ENCODE measurements around the gene ERLEC1.
A peak's percentile ranks its signal among the peaks of the same experiment; 100 is the strongest.
"Not testable (repeated sequence)": the region's sequence is repeated elsewhere in the genome, so short reads cannot be mapped to it uniquely, and the experiment has no call there.

The ERLEC1 gene, protein sequence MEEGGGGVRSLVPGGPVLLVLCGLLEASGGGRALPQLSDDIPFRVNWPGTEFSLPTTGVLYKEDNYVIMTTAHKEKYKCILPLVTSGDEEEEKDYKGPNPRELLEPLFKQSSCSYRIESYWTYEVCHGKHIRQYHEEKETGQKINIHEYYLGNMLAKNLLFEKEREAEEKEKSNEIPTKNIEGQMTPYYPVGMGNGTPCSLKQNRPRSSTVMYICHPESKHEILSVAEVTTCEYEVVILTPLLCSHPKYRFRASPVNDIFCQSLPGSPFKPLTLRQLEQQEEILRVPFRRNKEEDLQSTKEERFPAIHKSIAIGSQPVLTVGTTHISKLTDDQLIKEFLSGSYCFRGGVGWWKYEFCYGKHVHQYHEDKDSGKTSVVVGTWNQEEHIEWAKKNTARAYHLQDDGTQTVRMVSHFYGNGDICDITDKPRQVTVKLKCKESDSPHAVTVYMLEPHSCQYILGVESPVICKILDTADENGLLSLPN

DNA sequence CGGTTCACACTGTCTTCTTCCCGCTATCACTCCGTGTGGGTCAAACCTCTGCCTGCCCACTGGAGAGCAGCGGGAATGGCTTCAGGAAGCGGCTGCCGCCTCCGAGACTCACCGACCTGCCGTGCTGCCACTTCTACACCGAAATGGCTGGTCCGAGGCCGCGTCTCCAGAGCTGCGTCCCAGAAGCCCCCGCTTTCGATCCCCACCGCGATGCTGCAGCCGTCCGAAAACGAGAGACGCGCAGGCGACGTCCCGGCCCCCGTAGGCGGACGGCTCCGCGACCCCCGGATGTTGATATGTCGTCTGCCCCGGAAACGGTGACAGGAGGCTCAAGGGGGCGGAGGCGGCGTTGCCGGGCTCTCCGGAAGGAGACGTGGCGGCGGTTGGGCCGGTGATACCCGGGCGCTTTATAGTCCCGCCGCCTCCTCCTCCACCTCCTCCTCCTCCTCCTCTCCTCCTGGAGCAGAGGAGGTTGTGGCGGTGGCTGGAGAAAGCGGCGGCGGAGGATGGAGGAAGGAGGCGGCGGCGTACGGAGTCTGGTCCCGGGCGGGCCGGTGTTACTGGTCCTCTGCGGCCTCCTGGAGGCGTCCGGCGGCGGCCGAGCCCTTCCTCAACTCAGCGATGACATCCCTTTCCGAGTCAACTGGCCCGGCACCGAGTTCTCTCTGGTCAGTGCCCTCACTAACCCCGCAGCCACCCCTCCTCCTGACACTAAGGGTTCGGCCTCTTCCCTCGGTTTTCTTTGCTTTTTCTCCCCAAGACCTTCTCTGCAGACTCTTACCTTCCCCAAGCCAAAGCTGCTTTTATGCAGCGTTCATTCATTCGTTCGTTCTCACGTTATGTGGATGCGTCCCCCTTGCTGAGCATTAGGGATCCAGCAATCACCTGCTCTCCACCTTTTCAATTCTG lies at the start of gene ERLEC1, which contains the start of gene ASB3:
Gene ERLEC1 (plus strand): TSS at position 340 of the 909 bp plus-strand sequence. CDS start 167 bp downstream, at position 507.
Gene ASB3 (minus strand): TSS at position 249 of the 909 bp plus-strand sequence. CDS start 21,381 bp downstream, outside the sequence.
- no peak for TF ChIP-seq JUND (IDR thresholded peaks at IDR 0.05; ENCODE audit: low read depth)
- DNase-seq (ENCODE audit: low read depth in 1 of 2, low spot score in 1 of 2) = peak; percentile 49 to 73
- in situ Hi-C loops (cut with HindIII; ENCODE audit: low pct_unique_long_range_greater_than_20kb, low sequenced_read_pairs) = no loop called here

DNA sequence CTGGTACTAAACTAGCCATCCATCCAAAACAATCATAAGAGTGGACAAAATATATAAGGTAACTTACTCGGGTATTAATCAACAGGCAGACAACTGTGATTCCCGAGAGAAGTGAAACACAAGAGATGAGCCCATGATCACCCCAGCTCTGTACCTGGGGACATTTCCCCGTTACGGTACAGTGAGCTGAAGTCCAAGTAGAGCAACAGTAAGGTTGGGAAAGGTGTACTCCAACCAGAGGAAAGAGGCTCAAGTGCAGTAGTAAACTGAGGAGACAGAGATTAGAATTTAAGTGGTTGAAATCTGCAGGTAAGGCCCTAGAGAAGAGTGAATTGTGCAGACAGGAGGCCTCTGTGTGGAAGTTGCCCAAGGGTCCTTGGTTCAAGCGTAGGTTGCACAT lies 49.8 kb upstream of the ERLEC1 start:
- DNase-seq (ENCODE audit: low read depth in 1 of 2, low spot score in 1 of 2) = no peak
- in situ Hi-C loops (cut with HindIII; ENCODE audit: low pct_unique_long_range_greater_than_20kb, low sequenced_read_pairs) = no loop called here
- TF ChIP-seq JUND (IDR thresholded peaks at IDR 0.05; ENCODE audit: low read depth) = no peak

DNA sequence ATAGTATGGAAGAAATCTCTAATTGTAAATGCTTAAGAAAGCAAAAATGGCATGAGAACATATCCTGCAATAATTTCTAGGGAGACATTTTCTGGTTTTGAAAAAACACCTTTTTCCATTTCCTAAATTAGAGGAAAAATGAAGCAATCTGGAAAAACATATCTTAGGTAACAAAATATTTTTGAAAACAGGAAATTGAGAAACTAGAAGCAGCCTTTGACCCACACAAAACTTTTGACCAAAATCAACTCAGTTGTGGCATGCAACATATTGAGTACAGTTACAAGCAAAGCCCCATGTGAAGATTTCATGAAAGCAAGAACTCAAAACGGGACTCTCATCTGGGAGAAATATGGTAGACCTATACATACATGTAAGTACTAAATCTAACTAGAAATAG lies 47.8 kb upstream of the ERLEC1 start:
- DNase-seq (ENCODE audit: low read depth in 1 of 2, low spot score in 1 of 2) = no peak
- no peak for TF ChIP-seq JUND (IDR thresholded peaks at IDR 0.05; ENCODE audit: low read depth)
- in situ Hi-C loops (cut with HindIII; ENCODE audit: low pct_unique_long_range_greater_than_20kb, low sequenced_read_pairs) = no loop called here

DNA sequence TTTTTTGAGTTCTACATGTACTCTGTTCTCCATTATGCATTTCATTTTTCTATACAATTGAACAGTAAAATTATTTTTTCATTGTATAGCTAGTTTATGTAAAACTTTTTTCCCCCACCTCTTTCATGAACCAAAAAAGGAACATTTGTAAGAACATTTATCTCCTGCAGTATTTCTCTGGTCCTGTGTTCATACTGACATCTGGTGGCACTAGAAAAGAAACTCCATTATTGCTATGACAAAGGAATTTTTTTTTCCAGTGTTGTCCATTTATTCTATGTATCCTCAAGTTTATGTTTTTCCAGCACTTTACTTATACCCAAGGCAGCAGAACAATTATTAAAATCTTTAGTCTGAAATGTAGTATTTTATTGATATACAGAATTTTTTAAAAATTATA lies 46.7 kb upstream of the ERLEC1 start:
- TF ChIP-seq JUND (IDR thresholded peaks at IDR 0.05; ENCODE audit: low read depth) = no peak
- in situ Hi-C loops (cut with HindIII; ENCODE audit: low pct_unique_long_range_greater_than_20kb, low sequenced_read_pairs) = no loop called here

DNA sequence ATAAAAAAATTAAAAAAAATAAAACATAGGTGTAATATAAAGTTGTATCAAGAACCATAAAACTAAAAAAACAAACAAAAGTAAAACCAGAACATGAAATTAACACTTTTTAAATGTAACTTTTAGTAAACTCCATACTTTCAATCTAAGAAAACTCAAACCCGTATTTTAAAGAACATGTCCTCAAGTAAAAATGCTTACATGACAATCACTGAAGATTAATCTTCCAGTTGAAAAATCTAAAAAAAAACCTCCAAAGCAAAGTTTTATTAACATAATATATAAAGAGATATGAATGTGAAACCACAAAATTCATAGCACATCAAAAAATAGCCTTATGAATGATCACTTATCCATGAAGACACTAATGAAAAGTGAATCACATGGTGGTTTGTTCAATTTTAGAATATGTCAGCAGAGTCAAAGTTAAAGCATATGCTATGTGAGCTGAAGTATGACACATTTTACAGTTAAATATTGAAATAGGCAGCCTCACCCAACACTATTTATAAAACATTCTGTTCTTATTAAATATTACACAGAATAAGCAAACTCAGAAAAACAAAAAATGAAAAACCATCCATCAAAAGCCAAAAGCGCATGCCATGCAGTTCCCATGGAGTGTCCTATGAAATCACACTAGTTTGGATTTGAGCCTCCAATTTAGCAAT lies 42.3 kb upstream of the ERLEC1 start:
- DNase-seq (ENCODE audit: low read depth in 1 of 2, low spot score in 1 of 2) = no peak
- TF ChIP-seq JUND (IDR thresholded peaks at IDR 0.05; ENCODE audit: low read depth) = no peak
- in situ Hi-C loops (cut with HindIII; ENCODE audit: low pct_unique_long_range_greater_than_20kb, low sequenced_read_pairs) = no loop called here

More for the DNA sequence above, 46.7 kb upstream of the ERLEC1 start:
- DNase-seq (ENCODE audit: low read depth in 1 of 2, low spot score in 1 of 2) = peak; percentile 3 to 48

DNA sequence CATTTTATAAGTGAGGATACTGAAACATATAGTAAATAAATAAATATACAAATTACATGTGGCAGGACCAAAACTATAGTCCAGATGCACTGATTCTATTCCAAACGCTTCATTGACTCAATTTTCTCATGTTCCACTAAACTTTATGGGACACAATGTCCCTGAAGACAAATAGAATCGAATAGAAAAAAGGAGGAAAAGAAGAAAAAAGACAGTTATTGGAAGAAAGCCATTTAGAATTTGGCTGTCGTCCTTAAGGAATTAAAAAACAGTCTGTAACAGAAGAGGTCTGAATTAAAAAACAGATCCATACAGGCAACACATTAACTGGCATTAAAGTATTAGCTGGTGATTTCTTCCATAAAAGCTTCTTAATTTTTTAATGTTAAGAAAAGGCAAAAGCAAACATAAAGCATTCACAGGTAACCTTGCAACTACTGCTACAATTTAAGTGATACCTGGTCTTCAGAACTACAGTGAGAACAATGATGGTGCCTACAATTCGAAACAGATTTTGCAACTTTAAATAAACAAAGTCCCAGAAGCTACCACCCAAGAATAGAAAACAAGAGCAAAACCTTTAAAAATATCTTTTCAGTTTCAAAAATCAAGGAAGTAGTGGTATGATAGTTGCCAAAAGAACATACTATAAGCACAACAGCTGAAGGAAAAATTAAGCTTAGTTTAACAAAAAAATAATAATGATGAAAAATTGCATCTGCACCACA lies 36.6 kb upstream of the ERLEC1 start:
- no peak for TF ChIP-seq JUND (IDR thresholded peaks at IDR 0.05; ENCODE audit: low read depth)
- DNase-seq (ENCODE audit: low read depth in 1 of 2, low spot score in 1 of 2) = no peak
- in situ Hi-C loops (cut with HindIII; ENCODE audit: low pct_unique_long_range_greater_than_20kb, low sequenced_read_pairs) = no loop called here

DNA sequence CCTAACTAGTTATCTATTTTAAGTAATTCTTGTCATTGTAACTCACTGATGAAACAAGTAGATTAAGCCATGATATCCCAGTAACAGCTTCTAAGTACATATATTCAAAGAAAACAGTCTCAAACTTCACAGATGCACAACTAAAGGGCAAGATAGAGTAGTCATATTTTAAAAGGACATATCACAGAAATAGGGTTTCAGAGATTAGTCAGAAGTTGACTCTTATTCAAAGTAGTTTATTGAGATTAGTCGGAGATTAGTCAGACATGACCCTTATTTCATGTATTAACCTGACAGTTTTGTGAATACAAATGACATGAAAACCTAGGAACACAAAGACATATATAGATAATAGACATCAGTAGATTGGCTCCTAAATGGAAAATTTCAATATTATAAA lies 35.1 kb upstream of the ERLEC1 start:
- TF ChIP-seq JUND (IDR thresholded peaks at IDR 0.05; ENCODE audit: low read depth) = no peak
- DNase-seq (ENCODE audit: low read depth in 1 of 2, low spot score in 1 of 2) = no peak
- in situ Hi-C loops (cut with HindIII; ENCODE audit: low pct_unique_long_range_greater_than_20kb, low sequenced_read_pairs) = no loop called here

DNA sequence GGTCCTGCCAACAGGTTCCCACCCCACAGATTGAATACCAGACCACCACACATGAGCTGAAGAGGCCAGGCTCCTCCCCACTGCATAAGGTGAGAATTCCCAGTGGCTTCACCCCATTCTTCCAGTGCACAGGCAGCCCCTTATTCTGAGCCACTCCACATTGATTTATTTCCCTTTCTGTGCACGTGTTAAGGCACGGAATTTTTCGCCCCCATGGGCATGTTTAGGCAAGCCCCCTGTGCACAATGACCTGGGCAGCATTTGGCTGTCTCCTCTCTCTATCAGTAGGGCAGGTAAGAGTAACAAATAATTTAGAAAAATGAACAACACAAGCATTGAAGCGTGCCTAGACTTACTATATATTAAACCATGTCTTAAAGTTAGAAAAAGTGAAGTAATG lies 34.5 kb upstream of the ERLEC1 start:
- in situ Hi-C loops (cut with HindIII; ENCODE audit: low pct_unique_long_range_greater_than_20kb, low sequenced_read_pairs) = no loop called here
- no peak for DNase-seq (ENCODE audit: low read depth in 1 of 2, low spot score in 1 of 2)
- no peak for TF ChIP-seq JUND (IDR thresholded peaks at IDR 0.05; ENCODE audit: low read depth)

DNA sequence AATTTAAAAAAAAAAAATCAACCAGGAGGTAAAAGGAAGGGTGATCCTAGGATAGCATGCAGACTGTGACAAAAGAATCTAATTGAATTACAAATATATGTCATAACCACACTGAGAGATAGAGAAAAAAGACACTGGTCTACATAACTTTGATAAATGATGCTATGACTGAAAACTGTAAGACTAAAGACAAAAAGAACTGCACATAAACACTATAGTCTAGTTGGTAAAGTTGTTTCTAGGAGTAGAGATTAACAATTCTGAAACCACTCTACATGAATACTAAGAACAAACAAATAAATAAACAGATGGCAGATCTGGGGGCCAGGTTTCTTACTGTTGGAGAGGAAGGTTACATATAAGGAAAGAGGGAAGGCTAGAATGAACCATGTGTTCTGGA lies 33.8 kb upstream of the ERLEC1 start:
- in situ Hi-C loops (cut with HindIII; ENCODE audit: low pct_unique_long_range_greater_than_20kb, low sequenced_read_pairs) = no loop called here
- TF ChIP-seq JUND (IDR thresholded peaks at IDR 0.05; ENCODE audit: low read depth) = no peak
- no peak for DNase-seq (ENCODE audit: low read depth in 1 of 2, low spot score in 1 of 2)

DNA sequence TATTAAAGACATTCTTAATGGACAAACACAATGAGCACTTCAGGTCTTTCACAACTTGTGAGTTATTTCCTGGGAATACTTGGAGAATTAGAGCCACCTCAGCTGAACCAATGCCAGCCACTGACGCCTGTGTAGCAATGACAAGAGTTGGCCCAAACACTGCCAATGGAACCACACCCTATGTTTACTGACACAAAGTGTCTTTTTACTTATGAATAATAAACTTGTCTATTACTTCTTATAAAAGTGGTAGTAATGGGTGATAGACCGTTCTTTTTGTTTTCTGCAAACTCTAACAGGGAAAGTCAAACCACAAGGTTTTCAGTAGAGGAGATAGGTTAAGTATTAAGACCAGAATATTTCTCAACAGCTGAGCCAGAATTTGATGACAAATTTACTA lies 31.7 kb upstream of the ERLEC1 start:
- TF ChIP-seq JUND (IDR thresholded peaks at IDR 0.05; ENCODE audit: low read depth) = no peak
- in situ Hi-C loops (cut with HindIII; ENCODE audit: low pct_unique_long_range_greater_than_20kb, low sequenced_read_pairs) = no loop called here
- no peak for DNase-seq (ENCODE audit: low read depth in 1 of 2, low spot score in 1 of 2)

DNA sequence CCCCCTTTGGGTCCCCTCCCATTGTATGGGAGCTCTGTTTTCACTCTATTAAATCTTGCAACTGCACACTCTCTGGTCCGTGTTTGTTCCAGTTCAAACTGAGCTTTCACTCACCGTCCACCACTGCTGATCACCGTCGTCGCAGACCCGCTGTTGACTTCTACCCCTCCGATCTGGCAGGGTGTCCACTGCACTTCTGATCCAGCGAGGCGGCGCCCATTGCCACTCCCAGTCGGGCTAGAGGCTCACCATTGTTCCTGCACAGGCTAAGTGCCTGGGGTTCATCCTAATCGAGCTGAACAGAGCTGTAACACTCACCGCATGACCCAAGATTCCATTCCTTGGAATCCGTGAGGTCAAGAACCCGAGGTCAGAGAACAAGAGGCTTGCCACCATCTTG lies 30.2 kb upstream of the ERLEC1 start:
- in situ Hi-C loops (cut with HindIII; ENCODE audit: low pct_unique_long_range_greater_than_20kb, low sequenced_read_pairs) = no loop called here
- no peak for TF ChIP-seq JUND (IDR thresholded peaks at IDR 0.05; ENCODE audit: low read depth)
- DNase-seq (ENCODE audit: low read depth in 1 of 2, low spot score in 1 of 2) = no peak

DNA sequence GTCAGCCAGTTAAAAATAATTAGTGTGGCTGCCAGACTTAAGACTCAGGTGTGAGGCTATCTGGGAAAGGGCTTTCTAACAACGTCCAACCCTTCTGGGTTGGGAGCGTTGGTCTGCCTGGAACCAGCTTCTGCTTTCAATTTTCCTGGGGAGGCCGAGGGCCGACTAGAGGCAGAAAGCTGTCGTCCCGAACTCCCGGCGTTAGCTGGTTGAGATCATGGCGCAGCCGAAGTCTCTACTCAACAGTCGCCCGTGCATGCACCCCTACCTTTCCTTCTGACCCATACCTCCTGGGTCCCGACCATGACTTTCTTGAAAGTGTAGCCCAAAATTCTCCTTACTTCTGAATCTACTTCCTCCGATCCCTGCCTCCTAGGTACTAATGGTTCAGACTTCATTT lies 29.6 kb upstream of the ERLEC1 start:
- in situ Hi-C loops (cut with HindIII; ENCODE audit: low pct_unique_long_range_greater_than_20kb, low sequenced_read_pairs); DNase-seq (ENCODE audit: low read depth in 1 of 2, low spot score in 1 of 2): not testable (repeated sequence)

All from T47D (cell line).